Choroid plexus epithelial cell (primary cell): ENCODE measurements around the gene SFTA2.

Experiments
- DNase-seq: peaks from one replicate; pipeline ENCODE4 v3.0.0-alpha.2; 2010; ENCODE audit warnings: low read depth
- H3K4me3 ChIP-seq: 2 replicates; pipeline ENCODE4 v1.5.1; 2011; ENCODE audit warnings: low read depth, mild to moderate bottlenecking, control low read depth, low read length, moderate library complexity
- TF ChIP-seq, protein P1 (sequence below): conservative IDR thresholded peaks from 2 replicates; pipeline ENCODE4 v1.5.1; 2011; ENCODE audit warnings: low read depth, mild to moderate bottlenecking, control low read depth, inconsistent platforms, low read length, moderate library complexity

SFTA2 gene

GRCh38 chr6:30891450-30891723, 40.6 kb downstream of the SFTA2 start:
- TF ChIP-seq, protein P1, sequence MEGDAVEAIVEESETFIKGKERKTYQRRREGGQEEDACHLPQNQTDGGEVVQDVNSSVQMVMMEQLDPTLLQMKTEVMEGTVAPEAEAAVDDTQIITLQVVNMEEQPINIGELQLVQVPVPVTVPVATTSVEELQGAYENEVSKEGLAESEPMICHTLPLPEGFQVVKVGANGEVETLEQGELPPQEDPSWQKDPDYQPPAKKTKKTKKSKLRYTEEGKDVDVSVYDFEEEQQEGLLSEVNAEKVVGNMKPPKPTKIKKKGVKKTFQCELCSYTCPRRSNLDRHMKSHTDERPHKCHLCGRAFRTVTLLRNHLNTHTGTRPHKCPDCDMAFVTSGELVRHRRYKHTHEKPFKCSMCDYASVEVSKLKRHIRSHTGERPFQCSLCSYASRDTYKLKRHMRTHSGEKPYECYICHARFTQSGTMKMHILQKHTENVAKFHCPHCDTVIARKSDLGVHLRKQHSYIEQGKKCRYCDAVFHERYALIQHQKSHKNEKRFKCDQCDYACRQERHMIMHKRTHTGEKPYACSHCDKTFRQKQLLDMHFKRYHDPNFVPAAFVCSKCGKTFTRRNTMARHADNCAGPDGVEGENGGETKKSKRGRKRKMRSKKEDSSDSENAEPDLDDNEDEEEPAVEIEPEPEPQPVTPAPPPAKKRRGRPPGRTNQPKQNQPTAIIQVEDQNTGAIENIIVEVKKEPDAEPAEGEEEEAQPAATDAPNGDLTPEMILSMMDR: no peak
- no peak overlapping the region for H3K4me3 ChIP-seq
- no peak for DNase-seq

GRCh38 chr6:30890646-30891449, 41.1 kb downstream of the SFTA2 start:
- H3K4me3 ChIP-seq: no peak overlapping the region
- TF ChIP-seq, protein P1: no peak
- no peak for DNase-seq

DNA sequence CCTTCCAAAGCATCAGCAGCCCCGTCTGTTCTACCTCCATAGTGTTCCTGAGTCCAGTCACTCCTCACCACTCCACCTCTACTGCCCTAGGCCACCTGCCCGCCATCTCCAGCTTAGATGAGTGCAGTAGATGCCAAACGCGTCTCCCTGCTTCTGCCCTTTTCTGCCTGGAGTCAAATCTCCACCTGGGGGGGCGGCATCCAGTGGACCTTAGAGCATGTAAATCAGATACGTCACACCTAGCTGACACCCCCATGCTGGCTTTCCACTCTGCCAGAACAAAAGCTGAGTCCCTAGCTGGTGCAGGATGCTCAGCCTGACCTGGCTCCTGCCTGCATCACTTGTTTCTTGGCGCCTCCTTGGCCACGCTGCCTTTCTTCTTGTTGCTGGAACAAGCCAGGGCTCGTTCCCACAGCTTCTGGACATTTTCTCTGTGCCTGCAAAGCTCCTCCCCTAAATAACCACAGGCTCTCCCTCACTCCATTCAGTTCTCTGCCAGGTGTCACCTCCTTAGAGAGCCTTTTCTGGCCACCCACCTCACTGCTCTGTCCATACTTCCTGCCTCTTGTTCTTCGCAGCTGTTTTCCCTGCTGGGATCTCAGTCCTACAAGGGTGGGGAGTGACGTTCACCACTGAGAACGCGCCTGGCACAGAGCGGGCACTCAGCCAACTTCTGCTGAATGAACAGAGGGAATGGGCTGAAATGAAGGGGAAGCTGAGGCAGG, 41.9 kb downstream of the SFTA2 start:
- TF ChIP-seq, protein P1: no peak
- DNase-seq: no peak
- H3K4me3 ChIP-seq: no peak overlapping the region

GRCh38 chr6:30889496-30889885, 42.5 kb downstream of the SFTA2 start:
- no peak for DNase-seq
- no peak overlapping the region for H3K4me3 ChIP-seq
- TF ChIP-seq, protein P1: no peak

- DNase-seq: no peak
- TF ChIP-seq, protein P1: no peak
- no peak overlapping the region for H3K4me3 ChIP-seq
These were observed 43.0 kb downstream of the SFTA2 start for GRCh38 chr6:30888816-30889495.

DNA sequence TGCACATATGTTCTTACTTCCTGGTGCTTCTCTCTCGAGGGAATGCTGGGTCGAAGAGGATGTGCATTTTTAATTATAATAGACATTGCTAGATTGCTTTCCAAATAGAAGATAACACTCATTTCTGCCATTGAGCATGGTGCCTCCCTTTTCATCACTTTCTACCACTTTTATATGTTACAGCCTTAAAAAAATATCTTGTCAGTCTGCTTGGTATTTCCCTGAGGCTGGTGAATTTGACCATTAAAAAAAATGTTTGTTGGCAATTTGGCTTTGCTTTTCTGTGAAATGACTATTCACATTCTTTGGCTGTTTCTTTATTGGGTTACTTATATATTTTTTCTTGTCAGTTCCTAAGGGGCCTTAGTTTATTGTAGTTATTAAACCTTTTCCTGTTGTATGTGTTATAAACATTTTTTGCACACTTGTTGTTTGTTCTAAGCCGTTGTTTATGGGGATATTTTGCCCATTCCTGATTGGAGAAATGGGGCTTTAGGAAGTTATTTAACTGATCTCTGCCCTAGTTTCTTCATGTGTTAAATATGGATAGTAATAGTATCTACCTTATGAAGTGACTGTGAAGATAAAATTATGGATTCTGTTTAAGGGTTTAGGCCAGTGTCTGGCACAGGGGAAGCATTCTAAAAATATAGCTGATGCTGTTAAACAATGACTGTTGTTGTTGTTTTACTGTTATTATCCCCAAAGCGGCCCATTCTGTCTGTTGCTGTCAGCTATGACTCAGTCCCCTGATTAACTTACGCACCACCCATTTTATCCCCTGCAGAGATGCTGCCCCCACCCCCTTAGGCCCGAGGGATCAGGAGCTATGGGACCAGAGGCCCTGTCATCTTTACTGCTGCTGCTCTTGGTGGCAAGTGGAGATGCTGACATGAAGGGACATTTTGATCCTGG, 43.8 kb downstream of the SFTA2 start:
- no peak overlapping the region for H3K4me3 ChIP-seq
- peak; percentile 54 for DNase-seq
- TF ChIP-seq, protein P1: no peak
